Sigmoid colon (tissue), 4 donors: ENCODE data around the gene BTF3.

ENCODE experiments used
- CTCF ChIP-seq, 4 experiments: fragments of 450-650 bp in 3 of 4; fragments of 200-600 bp in 1 of 4; IDR thresholded peaks; one replicate each; pipeline ENCODE4 v1.5.1; 2016 to 2019; ENCODE audit warnings: antibody characterized with exemption in 4 of 4, mild to moderate bottlenecking in 3 of 4, moderate library complexity in 2 of 4
- POLR2A ChIP-seq, 2 donors: fragments of 450-650 bp; IDR thresholded peaks; one replicate each; pipeline ENCODE4 v1.6.1; 2016; ENCODE audit warnings: antibody characterized with exemption in 2 of 2, mild to moderate bottlenecking in 2 of 2, moderate library complexity in 2 of 2
- POLR2AphosphoS5 ChIP-seq, 4 donors: sonication (generic); formaldehyde crosslinking; IDR thresholded peaks; one replicate each; pipeline ENCODE4 v1.6.1; 2017; ENCODE audit warnings: antibody characterized with exemption in 4 of 4

- TF ChIP-seq CTCF (IDR thresholded peaks at IDR 0.05) (no peak), POLR2AphosphoS5 (IDR thresholded peaks at IDR 0.05) (no peak), POLR2A (IDR thresholded peaks at IDR 0.05) (no peak)
These were observed 8.8 kb downstream of the BTF3 start for GRCh38 chr5:73507062-73507461.
